Measurements from ENCODE around the gene NPC1. TPM values are rescaled to one million over a fixed set of nuclear protein-coding genes. Genes with fewer than 3 reads are reported as not detected.
"Not testable (repeated sequence)": the region's sequence is repeated elsewhere in the genome, so short reads cannot be mapped to it uniquely, and the experiment has no call there.

The NPC1 gene
- total RNA-seq, 2 donors from 2014 or later: 36.2 to 72.1 TPM

GRCh38 chr18:23560186-23560585, 26.1 kb downstream of the NPC1 start:
- intact Hi-C loops (cut with DNase I): no loop called here
- DNase-seq (ENCODE audit: low spot score): no peak

- DNase-seq (ENCODE audit: low spot score); intact Hi-C loops (cut with DNase I): not testable (repeated sequence)
These were observed 28.8 kb downstream of the NPC1 start for GRCh38 chr18:23557511-23557910.

- DNase-seq (ENCODE audit: low spot score): no peak
- intact Hi-C loops (cut with DNase I): no loop called here
These were observed 30.0 kb downstream of the NPC1 start for GRCh38 chr18:23556145-23556780.

- DNase-seq (ENCODE audit: low spot score): no peak
- intact Hi-C loops (cut with DNase I): no loop called here
These were observed 32.4 kb downstream of the NPC1 start for GRCh38 chr18:23553887-23554286.

GRCh38 chr18:23552505-23552904, 33.8 kb downstream of the NPC1 start:
- intact Hi-C loops (cut with DNase I): no loop called here
- DNase-seq (ENCODE audit: low spot score): no peak

GRCh38 chr18:23551978-23552377, 34.3 kb downstream of the NPC1 start:
- intact Hi-C loops (cut with DNase I): no loop called here
- DNase-seq (ENCODE audit: low spot score): no peak

DNA sequence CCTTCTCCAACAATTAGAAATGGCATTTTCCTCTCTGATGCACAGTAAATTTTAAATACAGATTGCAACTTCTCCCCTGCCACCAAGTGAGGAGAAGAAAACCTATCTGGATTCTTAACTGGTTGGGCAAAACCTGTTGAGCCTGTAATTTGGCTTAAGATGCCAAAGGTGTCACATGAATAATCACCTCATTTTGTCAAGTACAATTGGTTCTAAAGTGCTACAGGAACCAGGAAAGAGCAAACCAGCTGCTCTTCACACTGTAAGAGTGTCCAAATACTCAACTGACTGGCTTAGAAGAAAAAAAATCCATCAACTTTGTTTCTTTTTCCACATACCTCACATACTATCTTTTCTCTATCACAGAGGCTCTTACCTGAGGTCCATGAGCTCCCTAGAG, 35.4 kb downstream of the NPC1 start:
- DNase-seq (ENCODE audit: low spot score): no peak
- intact Hi-C loops (cut with DNase I): no loop called here

DNA sequence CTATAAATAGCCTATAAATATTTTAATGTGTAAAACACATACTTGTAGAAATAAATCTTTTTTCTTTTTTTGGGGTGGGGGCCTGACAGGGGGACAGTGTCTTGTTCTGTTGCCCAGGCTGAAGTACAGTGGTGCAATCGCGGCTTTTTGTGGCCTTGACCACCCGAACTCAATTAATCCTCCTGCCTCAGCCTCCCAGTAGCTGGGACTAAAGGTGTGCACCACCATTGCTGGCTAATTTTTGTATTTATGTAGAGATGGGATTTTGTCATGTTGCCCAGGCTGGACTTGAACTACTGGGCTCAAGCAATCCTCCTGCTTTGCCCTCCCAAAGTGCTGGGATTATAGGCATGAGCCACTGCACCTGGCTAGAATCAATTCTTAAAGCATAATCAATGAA, 37.6 kb downstream of the NPC1 start:
- intact Hi-C loops (cut with DNase I): no loop called here
- no peak for DNase-seq (ENCODE audit: low spot score)

- intact Hi-C loops (cut with DNase I): no loop called here
- no peak for DNase-seq (ENCODE audit: low spot score)
These were observed 38.0 kb downstream of the NPC1 start for GRCh38 chr18:23548275-23548674.

DNA sequence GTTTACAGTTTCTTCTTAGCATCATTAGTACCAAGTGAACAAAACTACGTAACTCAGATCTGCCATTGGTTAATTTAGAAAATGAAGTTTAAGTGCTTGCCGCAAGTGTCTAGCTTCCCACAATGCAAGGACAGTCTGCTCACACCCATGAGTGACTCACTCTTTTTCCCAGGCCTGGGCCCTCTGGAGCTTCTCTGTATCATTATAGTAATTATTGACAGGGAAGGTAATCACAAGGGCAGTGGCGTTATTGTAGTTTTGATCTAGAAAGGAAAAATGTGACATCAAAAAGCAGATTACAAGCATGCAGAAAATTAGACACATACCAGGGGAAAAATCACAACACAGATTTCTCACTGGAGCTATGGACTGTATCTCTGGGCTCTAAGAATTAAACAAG, 38.5 kb downstream of the NPC1 start:
- DNase-seq (ENCODE audit: low spot score): no peak
- intact Hi-C loops (cut with DNase I): no loop called here

GRCh38 chr18:23547306-23547705, 39.0 kb downstream of the NPC1 start:
- DNase-seq (ENCODE audit: low spot score): no peak
- intact Hi-C loops (cut with DNase I): no loop called here

DNA sequence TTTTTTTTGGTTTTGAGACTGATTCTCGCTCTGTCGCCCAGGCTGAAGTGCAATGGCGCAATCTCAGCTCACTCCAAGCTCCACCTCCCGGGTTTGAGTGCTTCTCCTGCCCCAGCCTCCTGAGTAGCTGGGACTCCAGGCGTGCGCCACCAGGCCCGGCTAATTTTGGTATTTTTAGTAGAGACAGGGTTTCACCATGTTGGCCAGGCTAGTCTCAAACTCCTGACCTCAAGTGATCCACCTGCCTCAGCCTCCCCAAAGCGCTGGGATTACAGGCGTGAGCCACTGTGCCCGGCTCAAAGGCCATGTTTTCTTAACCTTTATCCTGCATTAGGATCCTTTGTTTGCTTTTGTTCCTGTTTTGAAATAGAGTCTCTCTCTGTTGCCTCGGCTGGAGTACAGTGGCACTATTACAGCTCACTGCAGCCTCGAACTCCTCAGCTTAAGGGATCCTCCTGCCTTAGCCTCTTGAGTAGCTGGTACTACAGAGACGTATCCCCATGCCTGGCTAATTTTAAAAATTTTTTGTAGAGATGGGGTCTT, 41.0 kb downstream of the NPC1 start:
- intact Hi-C loops (cut with DNase I): no loop called here
- no peak for DNase-seq (ENCODE audit: low spot score)

- no peak for DNase-seq (ENCODE audit: low spot score)
- intact Hi-C loops (cut with DNase I): no loop called here
These were observed 43.8 kb downstream of the NPC1 start for GRCh38 chr18:23542461-23542860.

DNA sequence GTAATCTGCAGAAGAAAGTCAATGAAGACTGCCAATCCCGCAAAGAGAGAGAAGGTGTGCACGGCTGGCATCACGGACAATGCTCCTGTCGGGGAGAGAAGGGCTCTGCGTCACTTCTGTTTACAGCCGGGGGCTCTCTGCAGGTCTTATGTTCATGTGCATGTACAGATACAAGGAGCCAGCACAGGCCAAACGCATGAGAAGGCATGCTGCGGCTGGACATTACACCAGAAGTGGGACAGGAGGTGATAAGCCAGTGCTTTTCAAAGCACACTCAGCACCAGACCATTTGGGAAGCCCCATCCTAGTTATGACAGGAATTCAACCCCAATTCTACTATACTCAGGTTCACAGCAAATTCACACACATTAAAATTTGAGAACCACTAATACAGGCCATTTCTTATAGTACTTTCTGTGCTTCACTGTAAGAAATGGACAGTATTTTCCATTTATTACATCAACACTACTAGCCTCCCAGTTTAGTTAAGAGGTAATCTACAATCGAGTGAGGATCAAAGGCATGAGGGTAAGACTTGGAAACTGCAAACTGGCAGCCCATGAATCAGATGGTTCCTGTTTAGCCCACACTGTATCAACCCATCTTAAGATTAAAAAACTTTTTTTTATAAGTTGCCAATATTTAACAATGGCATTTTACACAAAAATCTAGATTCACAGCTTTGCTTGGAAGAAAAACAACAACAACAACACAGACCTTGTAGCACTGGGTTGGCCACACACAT, 44.8 kb downstream of the NPC1 start:
- DNase-seq (ENCODE audit: low spot score): no peak
- intact Hi-C loops (cut with DNase I): no loop called here

- intact Hi-C loops (cut with DNase I): no loop called here
- DNase-seq (ENCODE audit: low spot score): no peak
These were observed 45.4 kb downstream of the NPC1 start for GRCh38 chr18:23540867-23541266.

- intact Hi-C loops (cut with DNase I): loop anchor here in 1 of 2 donors (5.0 kb wide), 1 partner anchor 37 kb away; no protein-coding TSS in a partner anchor
- no peak for DNase-seq (ENCODE audit: low spot score)
These were observed 46.3 kb downstream of the NPC1 start for GRCh38 chr18:23539911-23540525.

DNA sequence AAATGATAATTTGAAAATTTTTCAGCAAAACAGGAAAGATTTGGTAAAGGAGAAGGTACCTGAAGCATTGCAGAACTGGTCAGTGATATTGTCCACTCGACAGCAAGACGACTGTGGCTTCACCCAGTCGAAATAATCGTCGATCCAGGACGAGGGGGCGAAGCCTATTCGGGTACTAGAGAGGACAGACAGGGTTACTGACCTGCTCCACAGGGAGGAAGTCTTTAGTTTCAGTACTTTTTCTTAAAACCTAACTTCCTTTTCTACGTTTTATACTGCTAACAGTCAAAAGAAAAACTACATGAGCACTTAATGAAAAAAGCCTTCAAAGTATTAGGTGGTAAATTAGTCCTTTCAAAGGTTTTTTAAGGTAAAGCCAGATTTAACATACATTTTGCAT, 47.0 kb downstream of the NPC1 start:
- no peak for DNase-seq (ENCODE audit: low spot score)
- intact Hi-C loops (cut with DNase I): loop anchor here in 1 of 2 donors (5.0 kb wide), 1 partner anchor 38 kb away; no protein-coding TSS in a partner anchor

- intact Hi-C loops (cut with DNase I): loop anchor here in 1 of 2 donors (5.0 kb wide), 1 partner anchor 38 kb away; no protein-coding TSS in a partner anchor
- DNase-seq (ENCODE audit: low spot score): no peak
These were observed 47.4 kb downstream of the NPC1 start for GRCh38 chr18:23538870-23539269.

DNA sequence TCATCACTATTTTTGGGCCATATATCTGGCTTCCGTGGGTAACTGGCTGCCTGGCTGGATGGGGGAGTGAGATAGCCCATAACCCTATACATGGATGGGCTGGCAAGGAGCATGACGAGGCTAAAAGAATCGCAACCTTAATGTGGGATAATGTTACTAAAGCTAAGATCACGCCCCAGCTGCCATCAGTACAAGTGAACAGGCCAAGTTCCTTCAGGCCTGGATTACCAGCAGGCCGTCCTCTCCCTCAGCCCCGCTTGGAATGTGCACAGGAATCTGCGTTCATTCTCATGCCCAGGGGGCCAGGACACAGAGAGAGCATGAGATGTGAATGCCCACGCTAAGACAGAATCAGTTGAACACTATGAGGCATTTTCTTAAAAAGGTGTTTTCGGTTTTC, 48.3 kb downstream of the NPC1 start:
- intact Hi-C loops (cut with DNase I): loop anchor here in 1 of 2 donors (5.0 kb wide), 1 partner anchor 39 kb away; no protein-coding TSS in a partner anchor
- DNase-seq (ENCODE audit: low spot score): no peak

- intact Hi-C loops (cut with DNase I): loop anchor here in 1 of 2 donors (5.0 kb wide), 1 partner anchor 40 kb away; no protein-coding TSS in a partner anchor
- no peak for DNase-seq (ENCODE audit: low spot score)
These were observed 49.0 kb downstream of the NPC1 start for GRCh38 chr18:23537274-23537673.
